ENCODE measurements around the gene RNASE4.

The RNASE4 gene

DNA sequence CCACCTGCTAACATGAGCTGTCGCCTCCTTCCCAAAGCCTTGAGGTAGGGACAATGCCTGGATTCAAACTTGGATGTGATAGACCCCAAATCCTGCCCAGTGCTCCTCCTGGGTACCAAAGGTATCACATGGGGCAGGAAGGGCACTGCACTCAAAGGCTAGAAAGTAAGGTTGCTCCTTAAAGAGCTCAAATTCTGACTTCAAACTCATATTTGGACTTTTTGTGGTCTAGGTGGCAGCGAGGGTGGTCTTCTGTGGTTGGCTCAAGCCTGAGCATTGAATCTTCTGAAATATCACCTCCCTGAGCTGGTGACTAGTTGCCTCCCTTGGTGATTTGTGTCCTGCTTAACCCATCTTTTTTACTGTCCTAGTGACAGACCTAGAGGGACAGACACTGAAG is 8.3 kb upstream of the RNASE4 start:
- no peak for DNase-seq

DNA sequence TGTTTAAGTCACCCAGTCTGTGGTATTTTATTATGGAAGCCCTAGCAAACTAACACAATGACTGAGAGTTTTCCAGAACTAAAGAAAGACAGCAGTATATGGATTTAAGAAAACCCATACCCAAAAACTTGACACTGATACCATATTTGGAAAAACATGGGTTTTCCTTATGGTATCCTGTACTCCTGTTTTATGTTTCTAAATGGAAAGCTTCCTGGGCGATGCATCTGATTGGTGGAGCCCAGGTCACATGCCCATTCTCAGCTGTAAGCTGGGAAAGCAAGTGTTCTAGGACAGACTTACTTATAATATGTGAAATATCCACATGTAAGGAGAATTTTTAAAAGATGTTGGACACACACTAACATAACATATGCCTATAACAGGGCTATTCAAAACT is 4.5 kb upstream of the RNASE4 start:
- DNase-seq, result peak; percentile 21

DNA sequence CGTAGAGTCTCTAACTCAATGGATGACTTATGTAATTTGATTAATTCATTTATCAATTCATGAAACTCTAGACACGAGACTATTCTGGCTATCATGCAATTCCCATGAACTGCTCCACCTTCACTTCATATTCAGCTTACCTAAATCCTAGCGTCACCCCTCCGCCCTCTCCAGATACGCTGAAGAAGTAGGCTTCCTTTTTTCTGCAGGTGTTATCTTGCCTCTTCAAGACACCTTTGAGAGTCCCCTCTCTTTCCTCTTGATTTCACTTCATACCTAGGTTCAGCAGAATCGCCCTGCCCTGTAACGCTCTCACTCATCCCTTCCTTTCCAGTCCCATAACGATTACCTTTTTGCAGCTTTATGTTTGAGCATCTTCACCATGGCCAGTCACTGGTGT is 4.0 kb upstream of the RNASE4 start:
- DNase-seq, result no peak

DNA sequence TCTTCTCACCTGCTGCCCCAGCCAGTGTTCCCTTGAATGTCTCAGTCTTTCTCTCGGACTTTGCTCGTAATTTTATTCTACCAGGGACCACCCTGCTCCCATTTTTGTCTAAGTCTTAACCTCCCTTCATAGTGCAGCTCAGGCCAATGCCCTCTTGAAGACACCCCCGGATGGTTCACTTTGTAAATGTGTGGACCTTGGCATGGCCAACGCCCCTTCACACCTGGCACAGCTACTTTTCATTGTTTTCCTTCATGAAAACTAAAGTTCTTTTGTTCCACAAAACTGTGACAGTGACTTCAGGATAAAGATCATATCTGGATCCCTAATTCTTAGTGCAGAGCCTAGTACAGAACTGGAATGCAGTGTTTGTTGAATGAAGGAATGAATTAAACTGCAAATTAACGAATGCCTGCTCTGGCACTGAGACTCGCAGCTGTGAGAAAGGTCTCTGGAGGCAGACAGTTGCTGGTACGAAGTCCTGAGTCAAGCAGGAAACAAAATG is 3.5 kb upstream of the RNASE4 start:
- DNase-seq, result no peak

DNA sequence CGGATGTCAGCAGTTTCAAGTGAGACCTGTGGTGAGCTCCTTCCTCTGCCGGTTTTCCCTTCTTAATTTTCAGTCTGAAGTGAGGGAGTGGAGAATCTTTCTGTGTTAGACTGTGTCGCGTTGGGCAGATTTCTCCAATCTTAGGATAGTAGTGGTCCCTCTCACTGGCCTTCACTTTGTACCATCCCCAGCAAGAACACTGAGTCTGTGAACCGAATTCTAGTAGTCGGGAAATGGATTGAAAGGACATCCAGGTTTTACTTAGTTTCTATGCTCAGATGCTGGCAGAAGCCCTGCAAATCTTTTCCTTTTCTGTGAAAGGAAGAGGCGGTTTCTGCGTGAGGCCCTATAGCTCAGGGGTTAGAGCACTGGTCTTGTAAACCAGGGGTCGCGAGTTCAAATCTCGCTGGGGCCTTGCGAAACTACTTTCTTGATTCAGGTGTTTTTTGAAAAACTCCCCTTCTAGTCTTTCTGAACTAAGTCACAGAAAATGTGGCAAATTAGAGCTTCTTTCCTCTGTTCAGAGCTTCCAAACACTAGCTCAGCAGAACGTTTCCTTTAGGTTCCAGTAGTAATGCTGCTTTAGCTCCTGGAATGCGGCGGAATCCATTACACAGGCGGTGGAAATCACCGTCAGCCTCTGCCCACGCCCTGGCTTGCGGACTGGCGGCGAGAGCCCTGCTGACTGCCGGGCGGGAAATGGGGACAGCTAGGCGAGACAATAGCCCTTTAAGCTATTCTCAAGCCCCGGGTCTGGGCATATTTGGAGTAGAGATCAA is 2.8 kb upstream of the RNASE4 start:
- DNase-seq, result peak; percentile 77

DNA sequence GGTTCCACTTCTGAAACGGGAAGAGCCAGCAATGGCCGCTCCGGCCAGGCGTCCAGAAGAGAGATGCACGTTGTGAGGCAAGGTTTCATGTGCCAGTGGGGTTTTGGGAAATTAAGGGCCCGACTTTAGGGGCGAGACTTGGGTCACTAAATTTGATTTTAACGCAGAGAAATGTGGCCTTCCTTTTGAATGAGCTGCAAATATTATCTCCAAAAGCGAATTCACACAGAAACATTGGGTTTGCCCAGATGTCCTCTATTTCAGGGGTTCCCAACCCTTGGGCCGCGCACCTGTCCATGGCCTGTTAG is 2.3 kb upstream of the RNASE4 start:
- no peak for DNase-seq

DNA sequence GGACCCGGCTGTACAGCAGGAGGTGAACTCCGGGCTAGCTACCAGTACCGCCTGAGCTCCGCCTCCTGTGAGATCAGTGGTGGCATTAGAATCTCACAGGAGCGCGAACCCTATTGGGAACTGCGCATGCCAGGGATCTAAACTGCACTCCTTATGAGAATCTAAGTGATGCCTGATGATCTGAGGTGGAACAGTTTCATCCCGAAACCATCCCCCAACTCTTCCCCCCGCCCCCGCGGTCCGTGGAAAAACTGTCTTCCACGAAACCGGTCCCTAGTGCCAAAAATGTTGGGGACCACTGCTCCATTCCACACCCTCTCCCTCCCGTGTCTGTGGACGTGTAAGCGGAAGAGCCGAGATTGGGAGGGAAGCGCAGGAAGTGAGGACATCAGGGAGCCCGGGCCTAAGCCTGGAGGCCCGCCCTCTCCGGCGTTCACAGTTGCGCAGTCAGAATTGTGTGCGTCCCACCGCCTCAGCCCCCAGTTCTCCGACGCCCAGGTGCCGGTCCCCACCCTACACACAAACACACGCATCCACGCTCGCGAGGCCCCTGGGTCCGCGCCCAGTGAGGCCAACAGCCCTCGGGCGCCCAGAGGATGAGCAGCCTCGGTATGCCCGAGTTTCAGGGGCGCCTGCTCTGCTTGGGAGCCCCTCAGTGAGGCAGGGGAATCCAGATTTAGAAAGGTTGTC is 1.8 kb upstream of the RNASE4 start:
- DNase-seq, result peak; percentile 88

DNA sequence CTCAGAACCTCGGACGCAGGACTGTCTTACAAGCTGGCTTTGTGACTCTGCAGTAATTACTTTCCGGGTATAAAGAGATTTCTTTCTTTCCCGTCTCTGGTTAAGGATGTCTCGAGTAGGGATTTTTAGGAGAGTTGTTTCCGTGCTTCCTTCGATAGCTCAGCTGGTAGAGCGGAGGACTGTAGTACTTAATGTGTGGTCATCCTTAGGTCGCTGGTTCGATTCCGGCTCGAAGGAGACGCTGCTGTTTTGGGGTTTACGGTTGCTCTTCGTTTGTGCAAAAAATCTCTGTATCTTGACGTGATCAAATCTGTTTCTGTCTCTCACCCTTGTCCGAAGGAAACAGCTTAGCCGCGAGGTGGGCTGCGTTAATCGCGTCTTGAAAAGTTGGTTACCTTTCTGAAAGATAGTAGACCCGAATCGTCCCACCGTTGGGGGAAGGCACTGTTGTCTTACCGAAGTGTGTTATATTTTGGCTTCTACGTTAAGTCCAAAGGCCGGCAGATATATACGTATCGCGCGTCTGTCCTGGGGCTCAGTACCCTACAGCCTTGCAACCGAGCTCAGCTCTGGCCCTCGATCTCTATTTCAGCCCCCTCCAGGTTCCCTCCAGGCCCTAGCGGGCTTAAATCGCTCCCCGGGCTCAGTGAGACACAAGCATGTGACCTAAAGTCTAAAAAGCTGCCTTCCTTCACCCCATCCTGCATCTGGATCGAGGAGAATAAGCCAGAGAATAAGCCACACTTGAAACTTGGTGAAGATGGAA is 1.1 kb upstream of the RNASE4 start:
- DNase-seq, result peak; percentile 81

DNA sequence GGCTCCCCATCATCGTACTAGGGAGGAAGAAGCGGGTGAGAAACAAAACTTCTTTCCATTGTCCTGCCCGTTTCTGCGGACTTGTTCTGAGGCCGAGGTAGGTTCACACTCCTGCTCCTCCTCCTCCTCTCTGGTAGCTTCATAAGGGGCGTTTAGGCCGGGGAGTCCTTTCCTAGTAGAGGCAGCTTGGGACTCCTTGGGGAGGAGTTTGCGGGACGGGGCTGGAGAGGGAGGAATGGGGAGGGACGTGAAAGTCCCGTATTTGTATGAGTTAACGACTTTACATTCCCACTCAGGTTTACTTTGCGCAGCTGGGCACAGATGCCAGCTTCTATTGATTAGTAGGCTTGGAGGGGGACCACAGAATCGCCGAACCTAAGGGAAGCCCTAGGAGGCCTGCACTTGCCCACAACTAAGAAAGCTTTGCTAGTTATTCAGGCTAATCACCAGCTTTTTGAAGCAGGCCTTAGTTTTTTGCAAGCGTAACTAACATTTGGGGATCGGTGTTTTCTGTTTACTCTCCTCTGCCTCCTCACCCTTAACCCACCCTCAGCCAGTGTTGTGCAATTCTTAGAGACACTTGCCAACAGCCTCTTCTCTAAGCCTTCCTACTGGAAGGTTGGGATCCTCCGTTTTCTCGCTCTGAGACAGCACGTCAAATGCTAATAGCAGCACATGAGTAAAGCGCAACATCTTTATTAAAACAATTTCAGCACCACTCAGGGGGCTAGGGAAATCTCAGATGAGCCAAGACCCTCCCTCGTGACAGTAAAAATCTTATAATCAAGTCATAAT is 499 bp downstream of the RNASE4 start:
- DNase-seq, result peak; percentile 17

DNA sequence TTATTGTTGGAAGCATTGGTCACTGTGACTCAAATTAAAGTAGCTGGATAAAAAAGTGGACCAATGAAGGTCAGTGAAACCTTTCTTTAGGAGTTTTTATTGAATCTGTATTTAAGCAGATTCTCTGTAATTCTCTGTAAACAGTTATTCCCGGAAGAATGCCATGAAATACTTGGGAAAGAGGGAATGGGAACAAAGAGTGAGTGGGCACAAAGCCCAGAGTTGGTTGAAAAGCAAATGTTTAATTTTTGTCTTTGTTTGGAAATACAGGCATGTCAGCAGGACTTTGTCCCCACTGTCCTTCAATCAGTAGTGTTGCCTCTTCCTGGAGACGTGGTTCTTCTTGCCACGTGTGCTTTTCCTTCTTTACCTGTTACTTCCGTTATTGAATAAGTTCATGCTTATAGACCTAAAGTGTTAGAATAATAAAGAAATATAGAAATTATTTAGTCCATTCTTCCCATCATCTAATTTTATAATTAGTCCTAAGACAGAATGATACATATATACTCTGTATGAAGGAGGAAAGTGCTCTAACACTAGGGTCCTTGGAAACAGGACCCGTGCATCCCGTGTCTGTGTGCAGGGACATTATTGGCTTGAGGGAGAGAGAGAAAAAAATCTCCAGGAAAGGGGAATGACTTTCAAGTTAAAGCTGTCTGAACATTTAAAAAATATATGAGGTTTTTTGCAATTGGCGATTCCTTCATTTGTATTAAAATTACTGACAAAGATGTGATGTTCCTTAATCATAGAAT is 2.2 kb downstream of the RNASE4 start:
- DNase-seq, result no peak

DNA sequence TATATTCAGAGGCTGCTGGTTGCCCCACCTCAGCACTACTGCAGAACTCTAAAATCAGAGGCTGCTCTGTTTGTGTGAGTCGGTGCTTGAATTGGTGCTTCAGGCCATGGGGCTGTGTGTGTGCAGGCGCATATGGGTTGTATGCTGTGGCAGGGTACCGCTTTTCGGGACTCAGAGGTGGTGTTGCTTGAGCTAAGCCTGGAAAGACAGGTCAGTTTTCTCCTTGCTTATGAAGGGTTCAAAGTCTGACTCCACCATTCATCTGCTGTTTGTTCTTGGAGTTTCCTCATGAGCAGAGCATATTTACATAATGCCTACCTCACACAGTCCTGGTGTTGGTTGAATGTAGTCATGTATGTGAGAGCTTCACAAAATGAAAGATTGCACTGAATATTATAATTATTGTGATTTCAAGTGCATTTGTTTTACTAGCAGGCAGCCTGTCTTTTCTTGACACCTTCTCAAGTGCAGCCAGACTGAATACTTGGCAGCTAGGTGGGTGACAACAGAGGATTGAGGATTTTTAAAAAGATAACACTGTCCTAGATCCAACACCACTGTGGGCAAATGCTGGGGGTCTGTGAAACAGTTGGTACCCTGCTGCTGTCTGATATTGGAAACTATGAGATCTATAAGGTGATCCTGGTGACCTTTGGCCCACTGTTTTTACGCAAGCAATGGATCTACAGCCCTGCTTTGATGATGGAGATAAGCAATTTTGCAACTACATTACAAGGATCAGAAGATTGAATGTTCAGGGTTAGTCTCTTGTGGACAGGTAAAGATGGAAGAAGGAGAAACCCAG is 3.2 kb downstream of the RNASE4 start:
- DNase-seq, result no peak

DNA sequence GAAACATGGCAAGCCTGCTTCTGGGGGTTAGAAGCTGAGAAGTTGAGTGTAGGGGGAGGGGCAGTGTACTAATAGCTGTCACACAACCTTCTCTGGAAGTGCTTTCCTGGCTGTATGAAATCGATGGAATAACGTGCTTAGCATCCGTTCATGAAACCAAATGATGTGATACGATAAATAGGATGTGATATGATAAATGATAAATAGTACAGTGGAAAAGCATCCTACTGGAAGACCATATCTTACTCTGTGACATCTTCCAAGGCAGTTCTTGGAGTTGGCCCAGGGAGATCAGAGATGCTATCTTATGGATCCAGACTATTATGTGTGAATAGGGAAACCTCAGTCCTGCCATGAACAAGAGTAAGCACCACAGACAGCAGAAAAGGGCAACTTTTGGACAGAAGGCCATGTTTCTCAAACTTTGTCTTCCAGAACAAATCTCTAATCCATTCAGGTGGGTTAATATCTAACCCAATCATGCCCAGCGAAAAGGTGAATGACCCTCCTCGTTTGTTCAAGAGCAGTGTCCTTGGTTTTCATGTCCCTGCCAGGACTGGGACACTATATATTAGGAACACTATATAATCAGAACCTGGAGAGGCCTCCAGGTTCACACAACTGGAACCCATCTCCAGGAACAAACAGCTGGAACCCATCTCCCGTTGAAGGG is 3.9 kb downstream of the RNASE4 start, which contains the start of gene ANG:
Gene ANG (plus strand): TSS at position 598 of the 673 bp plus-strand sequence. CDS start 4,801 bp downstream, outside the sequence.
- DNase-seq, result no peak

DNA sequence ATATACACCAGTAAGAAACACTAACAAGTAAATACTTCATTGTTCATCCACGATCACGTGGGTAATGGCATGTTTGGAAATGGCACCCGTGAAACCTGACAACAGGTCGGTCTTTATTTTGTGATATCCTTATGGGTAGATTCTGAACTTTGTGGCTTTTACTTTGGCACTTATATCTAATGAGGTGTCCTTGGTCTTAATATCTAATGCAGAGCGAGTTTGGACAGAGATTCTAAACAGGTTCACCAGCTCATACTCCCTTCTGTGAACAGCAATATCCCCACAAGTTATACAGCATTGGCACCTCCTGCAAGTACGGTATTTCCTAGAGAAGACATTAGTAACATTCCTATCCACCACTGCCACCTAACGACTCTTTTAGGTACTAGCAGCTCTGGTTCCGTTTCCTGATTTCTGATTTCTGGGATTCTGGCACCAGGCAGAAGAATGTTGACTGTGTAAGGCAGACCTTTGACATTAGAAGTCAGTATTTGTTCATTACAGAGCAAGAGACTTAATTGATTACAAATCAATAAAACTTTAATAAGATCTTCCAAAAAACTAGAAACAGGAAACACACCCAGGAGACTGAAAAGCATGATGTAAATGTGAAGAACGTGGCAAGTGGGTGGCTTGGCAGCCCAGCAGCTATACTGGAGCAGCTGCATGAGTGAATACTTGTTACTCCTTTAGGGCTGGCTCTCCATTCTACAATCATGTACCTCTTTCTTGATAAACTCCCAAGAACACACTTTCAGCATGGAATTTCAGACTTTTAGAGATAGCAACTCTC is 6.7 kb downstream of the RNASE4 start:
- peak; percentile 49 for DNase-seq

DNA sequence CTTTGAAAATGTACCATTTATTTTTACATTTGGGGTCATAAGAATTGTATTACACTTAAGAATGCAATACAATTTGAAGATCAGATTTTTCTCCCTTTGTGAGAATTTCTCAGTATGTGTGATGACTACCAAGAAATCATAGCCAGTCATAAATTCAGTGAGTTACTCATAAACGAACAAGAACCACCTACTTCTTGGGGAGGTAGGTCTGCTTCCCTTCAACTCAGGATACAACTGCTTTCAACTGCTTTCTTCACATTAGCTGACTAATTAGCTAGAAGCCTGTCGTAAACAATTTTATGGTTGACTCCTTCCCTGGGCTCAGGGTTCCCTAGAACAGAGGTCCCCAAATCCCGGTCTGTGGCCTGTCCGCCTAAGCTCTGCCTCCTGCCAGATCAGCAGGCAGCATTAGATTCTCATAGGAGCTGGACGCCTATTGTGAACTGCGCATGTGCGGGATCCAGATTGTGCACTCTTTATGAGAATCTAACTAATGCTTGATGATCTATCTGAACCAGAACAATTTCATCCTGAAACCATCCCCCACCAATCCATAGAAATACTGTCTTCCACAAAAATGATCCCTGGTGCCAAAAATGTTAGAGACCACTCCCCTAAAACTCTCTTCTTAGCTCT is 7.9 kb downstream of the RNASE4 start:
- no peak for DNase-seq

DNA sequence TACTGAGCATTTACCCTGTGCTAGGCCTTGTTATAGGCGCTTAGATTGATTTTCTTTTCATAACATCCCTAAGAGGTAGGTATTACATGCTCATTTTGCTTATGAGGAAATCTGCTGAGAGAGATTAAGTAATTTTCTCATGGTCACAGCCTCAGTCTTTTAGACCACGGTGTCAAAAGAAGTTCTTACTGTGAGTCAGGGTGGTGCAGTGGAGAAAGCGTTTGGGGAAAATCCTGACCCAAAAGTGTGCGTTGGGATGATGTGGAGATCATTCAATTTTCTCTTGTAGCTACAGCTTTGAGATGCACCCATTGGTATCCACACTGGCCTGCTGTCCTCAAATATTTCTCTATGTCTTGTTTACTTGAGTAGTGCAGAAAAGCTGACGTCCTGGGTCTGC is 12.4 kb downstream of the RNASE4 start:
- no peak for DNase-seq

DNA sequence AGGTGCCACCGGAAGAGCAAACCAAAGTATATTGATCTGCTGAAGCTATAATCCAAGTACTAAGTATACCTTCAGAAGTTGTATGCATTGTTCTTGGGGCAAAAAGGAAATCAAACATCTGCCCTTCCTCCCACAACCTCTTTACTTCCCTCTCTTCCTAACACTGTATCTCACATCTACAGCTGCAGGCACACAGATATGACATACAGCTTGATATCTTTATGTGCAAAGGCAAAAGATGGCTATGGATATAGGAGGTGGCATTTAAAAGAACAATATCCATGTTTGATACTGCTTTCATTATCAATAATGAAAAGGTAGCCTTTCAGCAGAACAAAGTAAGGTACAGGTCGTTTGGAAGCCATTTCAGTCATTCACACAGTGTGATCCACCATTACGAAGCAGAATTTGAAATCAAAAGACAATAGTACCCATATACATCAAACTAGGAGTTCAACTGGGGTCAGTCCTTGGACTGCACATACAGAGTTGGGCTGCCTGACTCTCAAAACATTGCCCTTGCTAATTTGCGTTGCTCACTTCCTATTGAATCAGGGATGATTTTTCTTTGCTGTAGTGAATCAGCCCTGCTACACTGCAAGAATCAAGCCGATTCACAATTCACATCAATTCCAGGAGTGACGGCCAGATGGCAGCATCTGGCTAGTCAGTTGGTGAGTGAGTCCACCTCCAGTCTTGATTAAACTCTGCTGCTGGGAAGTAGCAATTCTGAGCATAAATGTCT is 13.1 kb downstream of the RNASE4 start:
- DNase-seq, result peak; percentile 48

DNA sequence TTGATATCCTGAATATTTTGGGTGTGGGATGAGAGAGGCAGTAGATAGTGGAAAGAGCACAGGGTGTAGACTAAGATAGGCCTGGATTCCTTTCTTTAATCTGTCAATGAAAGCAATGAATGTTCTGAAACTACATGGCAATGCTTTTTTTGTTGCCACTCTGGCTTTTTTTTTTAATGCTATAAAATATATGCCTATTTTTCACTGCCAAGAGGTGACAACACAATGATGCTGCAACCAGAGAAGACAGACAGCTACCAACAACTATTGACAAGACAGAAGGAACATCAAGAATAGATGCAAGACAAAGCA is 13.6 kb downstream of the RNASE4 start:
- no peak for DNase-seq

DNA sequence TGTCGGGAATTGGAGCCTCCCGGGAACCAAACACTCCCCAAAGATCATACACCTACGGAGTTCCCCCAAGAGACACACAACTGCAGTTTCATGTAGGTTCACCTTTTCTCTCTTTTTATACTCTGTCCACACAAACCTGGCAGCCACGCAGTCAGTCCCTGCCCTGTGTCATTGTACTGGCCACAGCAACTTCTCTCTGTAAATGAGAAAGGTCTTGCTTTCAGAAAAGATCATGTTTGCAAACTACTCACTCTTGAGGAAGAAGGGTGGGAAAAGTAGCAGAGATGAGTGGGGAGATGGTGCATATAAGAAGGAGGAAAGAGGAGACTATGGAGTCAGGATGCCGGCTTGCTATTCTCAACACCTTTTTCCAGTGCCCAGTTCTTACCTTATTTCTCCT is 14.6 kb downstream of the RNASE4 start:
- no peak for DNase-seq

DNA sequence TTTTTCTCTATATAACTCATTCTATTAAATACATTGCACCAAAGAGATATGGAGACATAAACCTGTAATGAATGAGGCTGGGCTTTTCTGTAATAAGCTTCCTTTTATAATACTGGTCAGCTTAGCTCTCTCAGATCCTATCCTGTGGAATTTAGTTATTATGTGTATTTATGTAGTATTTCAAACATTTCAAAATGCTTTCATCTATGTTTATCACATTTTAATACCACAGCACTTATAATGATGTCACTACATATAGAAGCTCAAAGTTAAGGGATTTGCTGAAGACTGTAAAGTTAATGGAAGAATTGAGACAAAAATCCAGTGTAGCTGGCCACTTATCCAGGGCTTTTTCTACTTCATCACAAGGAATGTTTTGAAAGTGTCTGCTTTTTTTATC is 15.6 kb downstream of the RNASE4 start:
- DNase-seq, result no peak

All from NCI-H226 (cell line).